Measurements from ENCODE around the gene NRXN3. TPM values are rescaled to one million over a fixed set of nuclear protein-coding genes. Genes with fewer than 3 reads are reported as not detected.

The NRXN3 gene
- total RNA-seq, 1 donor from 2014 or later = 18.0 TPM

DNA sequence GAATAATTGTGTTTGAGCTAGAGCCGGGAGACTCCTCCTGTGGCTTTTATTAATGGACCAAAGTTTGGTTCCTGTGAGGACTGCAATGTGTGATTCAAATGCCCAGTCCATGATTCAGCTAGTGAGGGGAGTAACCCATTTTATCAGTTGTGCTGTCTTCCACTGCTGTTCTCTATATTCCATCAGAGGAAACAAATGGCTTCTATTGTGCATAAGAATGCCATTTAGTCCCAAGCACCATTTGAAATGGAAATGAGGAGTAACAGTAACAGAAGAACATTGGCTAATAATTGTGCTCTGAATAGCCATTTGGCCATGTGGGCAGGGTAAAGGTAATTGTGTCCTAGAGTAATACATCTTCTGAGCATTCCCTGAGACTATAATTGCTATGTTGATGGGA lies 1398.4 kb downstream of the NRXN3 start:
- Histone ChIP-seq H3K27ac (ENCODE audit: low read depth, low read length) (no peak overlapping the region), H3K36me3 (ENCODE audit: insufficient read depth, low read length) (no peaks in the 10 kb centered on the region), H3K4me3 (ENCODE audit: insufficient read depth, low read depth, low read length) (no peak overlapping the region), H3K4me2 (ENCODE audit: low read length) (no peak overlapping the region), H3K9ac (ENCODE audit: low read length) (no peak overlapping the region), H4K20me1 (ENCODE audit: insufficient read depth, low read length) (no peaks in the 10 kb centered on the region), H3K79me2 (ENCODE audit: insufficient read depth, low read length) (no peaks in the 10 kb centered on the region), H3K27me3 (ENCODE audit: insufficient read depth, low read length) (no peaks in the 10 kb centered on the region), H2AFZ (ENCODE audit: low read depth, low read length) (no peak overlapping the region), H3K4me1 (ENCODE audit: insufficient read depth, low read length) (no peaks in the 10 kb centered on the region), H3K9me3 (ENCODE audit: insufficient read depth, low read depth, low read length) (no peaks in the 10 kb centered on the region)
- no peaks in the 10 kb centered on the region for H3K9me3 Mint-ChIP-seq (ENCODE audit: unreplicated experiment)
- H3K27ac Mint-ChIP-seq (ENCODE audit: unreplicated experiment) = no peak overlapping the region
- peaks cover 38% of the 10 kb centered on the region for H3K4me1 Mint-ChIP-seq (ENCODE audit: low read depth, unreplicated experiment)
- no peak overlapping the region for H3K4me3 Mint-ChIP-seq (ENCODE audit: unreplicated experiment)
- TF ChIP-seq, protein P1, sequence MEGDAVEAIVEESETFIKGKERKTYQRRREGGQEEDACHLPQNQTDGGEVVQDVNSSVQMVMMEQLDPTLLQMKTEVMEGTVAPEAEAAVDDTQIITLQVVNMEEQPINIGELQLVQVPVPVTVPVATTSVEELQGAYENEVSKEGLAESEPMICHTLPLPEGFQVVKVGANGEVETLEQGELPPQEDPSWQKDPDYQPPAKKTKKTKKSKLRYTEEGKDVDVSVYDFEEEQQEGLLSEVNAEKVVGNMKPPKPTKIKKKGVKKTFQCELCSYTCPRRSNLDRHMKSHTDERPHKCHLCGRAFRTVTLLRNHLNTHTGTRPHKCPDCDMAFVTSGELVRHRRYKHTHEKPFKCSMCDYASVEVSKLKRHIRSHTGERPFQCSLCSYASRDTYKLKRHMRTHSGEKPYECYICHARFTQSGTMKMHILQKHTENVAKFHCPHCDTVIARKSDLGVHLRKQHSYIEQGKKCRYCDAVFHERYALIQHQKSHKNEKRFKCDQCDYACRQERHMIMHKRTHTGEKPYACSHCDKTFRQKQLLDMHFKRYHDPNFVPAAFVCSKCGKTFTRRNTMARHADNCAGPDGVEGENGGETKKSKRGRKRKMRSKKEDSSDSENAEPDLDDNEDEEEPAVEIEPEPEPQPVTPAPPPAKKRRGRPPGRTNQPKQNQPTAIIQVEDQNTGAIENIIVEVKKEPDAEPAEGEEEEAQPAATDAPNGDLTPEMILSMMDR (IDR thresholded peaks at IDR 0.05; ENCODE audit: insufficient read depth, low read depth, low read length) = no peak
- no peak for TF ChIP-seq EZH2 (IDR thresholded peaks at IDR 0.05; ENCODE audit: insufficient read depth, low read length)
- DNase-seq (ENCODE audit: low read depth) (peak; percentile 79), FAIRE-seq (no peak)
- no peaks in the 10 kb centered on the region for H3K36me3 Mint-ChIP-seq (ENCODE audit: low read depth, unreplicated experiment)
- H3K27me3 Mint-ChIP-seq (ENCODE audit: low read depth, unreplicated experiment) = no peaks in the 10 kb centered on the region

- no peak overlapping the region for H2AFZ ChIP-seq (ENCODE audit: low read depth, low read length)
- no peaks in the 10 kb centered on the region for H3K36me3 Mint-ChIP-seq (ENCODE audit: low read depth, unreplicated experiment)
- no peaks in the 10 kb centered on the region for H3K9me3 ChIP-seq (ENCODE audit: insufficient read depth, low read depth, low read length)
- FAIRE-seq (no peak), DNase-seq (ENCODE audit: low read depth) (no peak)
- TF ChIP-seq, protein P1 (IDR thresholded peaks at IDR 0.05; ENCODE audit: insufficient read depth, low read depth, low read length) = no peak
- TF ChIP-seq EZH2 (IDR thresholded peaks at IDR 0.05; ENCODE audit: insufficient read depth, low read length) = no peak
- no peaks in the 10 kb centered on the region for H3K4me1 ChIP-seq (ENCODE audit: insufficient read depth, low read length)
- no peaks in the 10 kb centered on the region for H4K20me1 ChIP-seq (ENCODE audit: insufficient read depth, low read length)
- H3K4me3 ChIP-seq (ENCODE audit: insufficient read depth, low read depth, low read length) = no peak overlapping the region
- H3K4me2 ChIP-seq (ENCODE audit: low read length) = no peak overlapping the region
- no peaks in the 10 kb centered on the region for H3K9me3 Mint-ChIP-seq (ENCODE audit: unreplicated experiment)
- no peak overlapping the region for H3K9ac ChIP-seq (ENCODE audit: low read length)
- H3K27me3 ChIP-seq (ENCODE audit: insufficient read depth, low read length) = no peaks in the 10 kb centered on the region
- H3K27ac Mint-ChIP-seq (ENCODE audit: unreplicated experiment) = no peak overlapping the region
- H3K36me3 ChIP-seq (ENCODE audit: insufficient read depth, low read length) = no peaks in the 10 kb centered on the region
- no peaks in the 10 kb centered on the region for H3K27me3 Mint-ChIP-seq (ENCODE audit: low read depth, unreplicated experiment)
- no peak overlapping the region for H3K27ac ChIP-seq (ENCODE audit: low read depth, low read length)
- H3K4me1 Mint-ChIP-seq (ENCODE audit: low read depth, unreplicated experiment) = peaks cover 33% of the 10 kb centered on the region
- no peaks in the 10 kb centered on the region for H3K79me2 ChIP-seq (ENCODE audit: insufficient read depth, low read length)
- no peak overlapping the region for H3K4me3 Mint-ChIP-seq (ENCODE audit: unreplicated experiment)
These were observed 1398.9 kb downstream of the NRXN3 start for GRCh38 chr14:79569072-79569471.

DNA sequence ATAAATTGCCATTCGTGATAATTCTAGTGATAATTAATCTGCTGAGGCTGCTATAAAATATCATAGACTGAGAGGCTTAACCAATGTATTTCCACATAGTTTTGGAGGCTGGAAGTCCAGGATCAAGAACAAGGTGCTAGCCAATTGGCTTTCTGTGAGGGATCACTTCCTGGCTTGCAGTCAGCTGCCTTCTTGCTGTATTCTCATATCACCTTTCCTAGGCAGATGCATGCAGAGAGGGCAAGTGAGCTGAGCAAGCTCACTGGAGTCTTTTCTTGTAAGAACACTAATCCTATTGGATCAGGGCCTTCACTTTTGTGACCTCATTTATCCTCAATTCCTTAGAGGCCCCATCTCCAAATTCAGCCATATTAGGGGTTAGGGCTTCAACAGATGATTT lies 1400.5 kb downstream of the NRXN3 start:
- Mint-ChIP-seq H3K9me3 (ENCODE audit: unreplicated experiment) (no peaks in the 10 kb centered on the region), H3K27ac (ENCODE audit: unreplicated experiment) (no peak overlapping the region), H3K4me1 (ENCODE audit: low read depth, unreplicated experiment) (peaks cover 28% of the 10 kb centered on the region), H3K36me3 (ENCODE audit: low read depth, unreplicated experiment) (no peaks in the 10 kb centered on the region), H3K4me3 (ENCODE audit: unreplicated experiment) (no peak overlapping the region), H3K27me3 (ENCODE audit: low read depth, unreplicated experiment) (no peaks in the 10 kb centered on the region)
- Histone ChIP-seq H3K4me3 (ENCODE audit: insufficient read depth, low read depth, low read length) (no peak overlapping the region), H3K4me1 (ENCODE audit: insufficient read depth, low read length) (no peaks in the 10 kb centered on the region), H3K79me2 (ENCODE audit: insufficient read depth, low read length) (no peaks in the 10 kb centered on the region), H3K4me2 (ENCODE audit: low read length) (no peak overlapping the region), H2AFZ (ENCODE audit: low read depth, low read length) (no peak overlapping the region), H3K27me3 (ENCODE audit: insufficient read depth, low read length) (no peaks in the 10 kb centered on the region), H3K36me3 (ENCODE audit: insufficient read depth, low read length) (no peaks in the 10 kb centered on the region), H3K9me3 (ENCODE audit: insufficient read depth, low read depth, low read length) (no peaks in the 10 kb centered on the region), H4K20me1 (ENCODE audit: insufficient read depth, low read length) (no peaks in the 10 kb centered on the region), H3K9ac (ENCODE audit: low read length) (no peak overlapping the region), H3K27ac (ENCODE audit: low read depth, low read length) (no peak overlapping the region)
- TF ChIP-seq, protein P1 (IDR thresholded peaks at IDR 0.05; ENCODE audit: insufficient read depth, low read depth, low read length) = no peak
- no peak for TF ChIP-seq EZH2 (IDR thresholded peaks at IDR 0.05; ENCODE audit: insufficient read depth, low read length)
- no peak for DNase-seq (ENCODE audit: low read depth)
- FAIRE-seq = no peak

Data from astrocyte (in vitro differentiated cells and primary cell).